H1 (cell line): ENCODE measurements around the gene ADD1. TPM values are rescaled to one million over a fixed set of nuclear protein-coding genes. Genes with fewer than 3 reads are reported as not detected.

Experiments used
- CTCF ChIA-PET: fragments of 300-600 bp; sonication (Branson Sonifier 250); formaldehyde crosslinking; loops from one replicate; lab custom pipeline; 2021; ENCODE audit not compliant: partially characterized antibody; lab: Charles Lee
- POLR2A ChIA-PET: fragments of 300-600 bp; sonication (Branson Sonifier 250); formaldehyde crosslinking; loops from one replicate; lab custom pipeline; 2021; ENCODE audit warnings: inconsistent platforms; ENCODE audit not compliant: partially characterized antibody; lab: Charles Lee
- DNase-seq, 2 experiments: peaks; one replicate each; pipeline versions ENCODE4 v3.0.0 to v3.0.0-alpha.2; 2010 to 2022; ENCODE audit warnings: low spot score in 2 of 2, low read depth in 1 of 2, mixed read lengths in 1 of 2
- FAIRE-seq: peaks from 2 replicates; lab custom pipeline; 2011; peaks lifted over from hg19 to GRCh38; lab: Jason Lieb, UNC
- H2AFZ ChIP-seq: 2 replicates; pipeline ENCODE4 v1.8.1; 2012; ENCODE audit warnings: low read length, inconsistent platforms
- H2AK5ac ChIP-seq: 2 replicates; pipeline ENCODE4 v1.6.1; 2013; ENCODE audit warnings: low read depth, low read length
- H2BK120ac ChIP-seq: replicated peaks from 2 replicates; pipeline ENCODE3; 2013; ENCODE audit warnings: low read depth, low read length, inconsistent platforms
- H2BK12ac ChIP-seq: 2 replicates; pipeline ENCODE4 v1.6.1; 2013; ENCODE audit warnings: low read depth, low read length
- H2BK15ac ChIP-seq: 2 replicates; pipeline ENCODE4 v1.6.1; 2013; ENCODE audit warnings: low read length
- H2BK20ac ChIP-seq: 2 replicates; pipeline ENCODE4 v1.6.1; 2013; ENCODE audit warnings: low read length
- H2BK5ac ChIP-seq: 2 replicates; pipeline ENCODE4 v1.6.1; 2013; ENCODE audit warnings: low read depth, low read length
- H3K14ac ChIP-seq: 2 replicates; pipeline ENCODE4 v1.6.1; 2013; ENCODE audit warnings: inconsistent platforms; ENCODE audit not compliant: insufficient read length
- H3K18ac ChIP-seq: 2 replicates; pipeline ENCODE4 v1.6.1; 2013; ENCODE audit warnings: low read length; ENCODE audit errors: extremely low read depth
- H3K23ac ChIP-seq: 2 replicates; pipeline ENCODE4 v1.6.1; 2013; ENCODE audit warnings: inconsistent platforms; ENCODE audit not compliant: insufficient read length
- H3K23me2 ChIP-seq: 2 replicates; pipeline ENCODE4 v1.6.1; 2013; ENCODE audit warnings: low read depth, low read length
- H3K27ac ChIP-seq: 2 replicates; pipeline ENCODE4 v1.6.1; 2011; ENCODE audit warnings: low read depth, low read length, inconsistent platforms
- H3K27me3 ChIP-seq, 4 experiments: replicated peaks in 1 of 4; 1 replicate in 1 of 4; 2 replicates in 3 of 4; pipeline versions ENCODE4 v1.6.1 to v1.8.1; 2011 to 2013; ENCODE audit warnings: low read length in 3 of 4, mild to moderate bottlenecking in 3 of 4, inconsistent platforms in 2 of 4, mixed read lengths in 2 of 4, moderate library complexity in 1 of 4; ENCODE audit not compliant: control insufficient read depth in 3 of 4, insufficient read depth in 3 of 4; ENCODE audit errors: extremely low read depth in 1 of 4
- H3K36me3 ChIP-seq, 4 experiments: 2 replicates each; pipeline versions ENCODE4 v1.6.1 to v1.8.1; 2011 to 2013; ENCODE audit warnings: mild to moderate bottlenecking in 4 of 4, low read length in 3 of 4, moderate library complexity in 2 of 4, control low read depth in 1 of 4, inconsistent platforms in 1 of 4; ENCODE audit not compliant: insufficient read depth in 4 of 4, control insufficient read depth in 2 of 4
- H3K4ac ChIP-seq: replicated peaks from 2 replicates; pipeline ENCODE3; 2013; ENCODE audit warnings: low read length, low read depth, mixed read lengths, inconsistent platforms; ENCODE audit not compliant: insufficient read length
- H3K4me1 ChIP-seq, 4 experiments: replicated peaks in 1 of 4; 1 replicate in 1 of 4; 2 replicates in 3 of 4; pipeline versions ENCODE4 v1.6.1 to v1.8.1; 2011 to 2013; ENCODE audit warnings: low read length in 3 of 4, inconsistent platforms in 2 of 4, mixed read lengths in 1 of 4; ENCODE audit not compliant: insufficient read depth in 4 of 4, control insufficient read depth in 3 of 4
- H3K4me2 ChIP-seq, 2 experiments: 2 replicates each; pipeline versions ENCODE4 v1.6.1 to v1.8.1; 2011 to 2013; ENCODE audit warnings: low read depth in 2 of 2, low read length in 2 of 2, control low read depth in 1 of 2, inconsistent platforms in 1 of 2, mild to moderate bottlenecking in 1 of 2; ENCODE audit not compliant: insufficient read depth in 1 of 2
- H3K4me3 ChIP-seq, 4 experiments: fragments of 200-600, 300-600 bp in 1 of 4; sonication (generic), shearing (Covaris generic), sonication (Bioruptor Twin) in 1 of 4; 2 replicates each; pipeline versions ENCODE4 v1.5.1 to v1.8.1; 2011 to 2016; ENCODE audit warnings: low read length in 4 of 4, low read depth in 3 of 4, control low read depth in 2 of 4, inconsistent platforms in 2 of 4, mild to moderate bottlenecking in 2 of 4, mixed read lengths in 1 of 4, moderate library complexity in 1 of 4; ENCODE audit not compliant: insufficient read depth in 2 of 4; ENCODE audit errors: extremely low read depth in 1 of 4
- H3K56ac ChIP-seq: replicated peaks from 2 replicates; pipeline ENCODE3; 2013; ENCODE audit warnings: low read depth, mild to moderate bottlenecking, mixed read lengths, low read length, inconsistent platforms; ENCODE audit not compliant: insufficient read length
- H3K79me1 ChIP-seq: 2 replicates; pipeline ENCODE4 v1.6.1; 2013; ENCODE audit warnings: low read depth, low read length, control low read depth
- H3K79me2 ChIP-seq, 2 experiments: 2 replicates each; pipeline versions ENCODE4 v1.6.1 to v1.8.1; 2012 to 2013; ENCODE audit warnings: low read length in 2 of 2, mild to moderate bottlenecking in 2 of 2, inconsistent platforms in 1 of 2; ENCODE audit not compliant: insufficient read depth in 2 of 2, control insufficient read depth in 1 of 2
- H3K9ac ChIP-seq, 4 experiments: replicated peaks in 1 of 4; 1 replicate in 1 of 4; 2 replicates in 3 of 4; pipeline versions ENCODE4 v1.6.1 to v1.8.1; 2011 to 2013; ENCODE audit warnings: low read depth in 3 of 4, low read length in 3 of 4, control low read depth in 2 of 4, mild to moderate bottlenecking in 2 of 4, moderate library complexity in 2 of 4, inconsistent platforms in 1 of 4; ENCODE audit errors: extremely low read depth in 1 of 4
- H3K9me3 ChIP-seq, 2 experiments: 2 replicates each; pipeline versions ENCODE4 v1.6.1 to v1.8.1; 2012 to 2013; ENCODE audit warnings: mild to moderate bottlenecking in 2 of 2, moderate library complexity in 2 of 2, control low read depth in 1 of 2, inconsistent platforms in 1 of 2, low read depth in 1 of 2, low read length in 1 of 2, mixed read lengths in 1 of 2; ENCODE audit not compliant: insufficient read depth in 2 of 2
- H4K20me1 ChIP-seq, 2 experiments: replicated peaks in 1 of 2; 2 replicates each; pipeline versions ENCODE3 to v1.8.1; 2011 to 2013; ENCODE audit warnings: inconsistent platforms in 2 of 2, low read length in 2 of 2, mild to moderate bottlenecking in 1 of 2; ENCODE audit not compliant: insufficient read depth in 2 of 2, control insufficient read depth in 1 of 2
- H4K5ac ChIP-seq: 2 replicates; pipeline ENCODE4 v1.6.1; 2013; ENCODE audit warnings: low read length, low read depth, mixed read lengths, inconsistent platforms; ENCODE audit not compliant: insufficient read length
- H4K8ac ChIP-seq: 2 replicates; pipeline ENCODE4 v1.8.0; 2013; ENCODE audit warnings: mild to moderate bottlenecking, moderate library complexity, low read length, inconsistent platforms; ENCODE audit not compliant: insufficient read depth; ENCODE audit errors: extremely low read depth
- H4K91ac ChIP-seq: replicated peaks from 2 replicates; pipeline ENCODE3; 2013; ENCODE audit warnings: low read length, mixed read lengths, inconsistent platforms; ENCODE audit not compliant: insufficient read length
- CBX8 ChIP-seq: fragments of 300-800, 300-1000 bp; sonication (generic); IDR thresholded peaks from 2 replicates; pipeline ENCODE4 v1.7.1; 2016; ENCODE audit warnings: low read depth, low read length, borderline replicate concordance
- CHD1 ChIP-seq: IDR thresholded peaks from 2 replicates; pipeline ENCODE4 v1.6.1; 2012; ENCODE audit warnings: low read depth, low read length, improper control_type of control experiment
- CTBP2 ChIP-seq: IDR thresholded peaks from 2 replicates; pipeline ENCODE4 v1.7.0; 2011; ENCODE audit warnings: borderline replicate concordance, mild to moderate bottlenecking, moderate library complexity, mixed read lengths, low read length; ENCODE audit not compliant: insufficient read depth, insufficient read length
- JUND ChIP-seq: IDR thresholded peaks from 2 replicates; pipeline ENCODE4 v1.6.1; 2011; ENCODE audit warnings: mild to moderate bottlenecking, improper control_type of control experiment, low read length
- MAX ChIP-seq: IDR thresholded peaks from 2 replicates; pipeline ENCODE4 v1.6.1; 2012; ENCODE audit warnings: inconsistent platforms
- RBBP5 ChIP-seq: IDR thresholded peaks from 2 replicates; pipeline ENCODE4 v1.7.1; 2012; ENCODE audit warnings: low read depth, mild to moderate bottlenecking, inconsistent platforms, low read length, moderate library complexity, borderline replicate concordance
- SIN3A ChIP-seq, 2 experiments: IDR thresholded peaks in 1 of 2; conservative IDR thresholded peaks in 1 of 2; 2 replicates each; pipeline ENCODE4 v1.6.1; 2011 to 2012; ENCODE audit warnings: low read length in 2 of 2, improper control_type of control experiment in 1 of 2, low read depth in 1 of 2, mild to moderate bottlenecking in 1 of 2
- SUZ12 ChIP-seq: fragments of 200-600 bp; sonication (generic); IDR thresholded peaks from 2 replicates; pipeline ENCODE4 v1.6.1; 2012; ENCODE audit warnings: mild to moderate bottlenecking, inconsistent platforms, low read length, moderate library complexity, mixed read lengths
- TAF1 ChIP-seq: IDR thresholded peaks from 2 replicates; pipeline ENCODE4 v1.6.1; 2011; ENCODE audit warnings: mild to moderate bottlenecking, low read depth, low read length
- USF2 ChIP-seq: IDR thresholded peaks from 2 replicates; pipeline ENCODE4 v1.6.1; 2011; ENCODE audit warnings: low read length, improper control_type of control experiment
- WGBS, 2 experiments: shearing (Covaris generic) in 1 of 2; methylation state at CpG; one replicate each; pipeline versions ENCODE4 v1.1.6 to v1.1.7; 2013 to 2015; ENCODE audit warnings: low lambda C conversion rate in 2 of 2, mixed read lengths in 2 of 2, inconsistent platforms in 1 of 2, low coverage in 1 of 2, missing lambda C conversion rate in 1 of 2; ENCODE audit not compliant: insufficient replicate concordance in 2 of 2, insufficient coverage in 1 of 2, insufficient read length in 1 of 2; ENCODE audit errors: extremely low coverage in 1 of 2, missing lambda C conversion rate in 1 of 2; 5-methylcytosine and 5-hydroxymethylcytosine counted together
- polyA plus RNA-seq, 7 experiments: library from polyadenylated mRNA; depleted of rRNA in 3 of 7; stranded (reverse) in 5 of 7; unstranded in 2 of 7; fragments of >200 nt in 5 of 7; fragments of 200-250 nt in 2 of 7; gene quantifications; 1 replicate in 5 of 7; 2 replicates in 1 of 7; 4 replicates in 1 of 7; pipeline versions ENCODE4 v1.2.1 to v1.2.3, GENCODE V29; 2011 to 2013; ENCODE audit warnings: missing spikeins in 2 of 7, mixed read lengths in 2 of 7
- total RNA-seq: library from RNA; stranded (reverse); fragmentation: NEBNext Ultra II Directional; extraction: Animal tissue kit (Norgen Biotek cat#: 25700); gene quantifications from 2 replicates; pipeline ENCODE4 v1.2.1, GENCODE V29; 2021
- TF ChIP-seq, protein P1 (sequence below): IDR thresholded peaks from 2 replicates; pipeline ENCODE4 v1.6.1; 2011; ENCODE audit warnings: low read depth, mild to moderate bottlenecking, low read length; ENCODE audit not compliant: insufficient read depth

Gene ADD1
- total and polyA plus RNA-seq, 2 of the 8 experiments (the other 6 are each of a cell fraction or from before 2014, with no cell fraction given), result 113 to 143 TPM

- H4K8ac ChIP-seq, result no peak overlapping the region
- H4K91ac ChIP-seq, result no peak overlapping the region
- no peak overlapping the region for H2BK15ac ChIP-seq
- H3K23me2 ChIP-seq, result no peaks in the 10 kb centered on the region
- H3K9ac ChIP-seq, result no peak overlapping the region
- DNase-seq, result no peak
- no peak overlapping the region for H2BK120ac ChIP-seq
- H3K9me3 ChIP-seq, result no peaks in the 10 kb centered on the region
- peaks cover 0 to 5% of the 10 kb centered on the region in 2 experiments; a peak in 1 of 4 replicates for H3K79me2 ChIP-seq
- CTCF ChIA-PET, result interaction anchor here (1.6 kb wide), 1 partner anchor 15 kb away, joined by 5 read pairs; no protein-coding TSS in a partner anchor
- no peak overlapping the region for H2AK5ac ChIP-seq
- H3K4me1 ChIP-seq, result peaks cover 0 to 7% (median 5%) of the 10 kb centered on the region in 4 experiments; a peak in 5 of 7 replicates
- H3K56ac ChIP-seq, result no peak overlapping the region
- H3K27ac ChIP-seq, result no peak overlapping the region
- peaks cover 5% of the 10 kb centered on the region; the same call in 1 of the 2 replicates for H3K79me1 ChIP-seq
- H4K5ac ChIP-seq, result no peak overlapping the region
- no peaks in the 10 kb centered on the region for H3K27me3 ChIP-seq
- H3K4me3 ChIP-seq, result no peak overlapping the region
- no peak overlapping the region for H2AFZ ChIP-seq
- H3K23ac ChIP-seq, result no peak overlapping the region
- H2BK5ac ChIP-seq, result no peak overlapping the region
- H3K18ac ChIP-seq, result no peak overlapping the region
- 90% methylated on average over 24 of the region's 24 CpGs; no CpG with 5 or more reads in 1 of the 2 experiments for WGBS, 2 experiments
- no peak overlapping the region for H2BK20ac ChIP-seq
- H3K4me2 ChIP-seq, result no peak overlapping the region
- H3K14ac ChIP-seq, result no peak overlapping the region
- no peak for FAIRE-seq
- no peak overlapping the region for H3K4ac ChIP-seq
- peaks cover 0 to 21% of the 10 kb centered on the region in 2 experiments for H4K20me1 ChIP-seq
- H3K36me3 ChIP-seq, result peaks cover 0 to 40% (median 33%) of the 10 kb centered on the region in 4 experiments; a peak in 7 of 8 replicates
- H2BK12ac ChIP-seq, result no peak overlapping the region
- POLR2A ChIA-PET, result interaction anchor here (0.9 to 1.7 kb wide), 3 partner anchors 12 to 24 kb away, joined by 3 to 14 read pairs (median 4); partner anchors contain the start of gene ADD1
- TF ChIP-seq USF2, result no peak
- TF ChIP-seq, protein P1, sequence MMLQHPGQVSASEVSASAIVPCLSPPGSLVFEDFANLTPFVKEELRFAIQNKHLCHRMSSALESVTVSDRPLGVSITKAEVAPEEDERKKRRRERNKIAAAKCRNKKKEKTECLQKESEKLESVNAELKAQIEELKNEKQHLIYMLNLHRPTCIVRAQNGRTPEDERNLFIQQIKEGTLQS, result no peak
- no peak for TF ChIP-seq TAF1
- TF ChIP-seq SIN3A (conservative IDR thresholded peaks at IDR 0.05 in 1 of 2, IDR thresholded peaks at IDR 0.05 in 1 of 2; ENCODE audit: low read depth in 1 of 2, low read length in 2 of 2), result no peak
- no peak for TF ChIP-seq SUZ12
- no peak for TF ChIP-seq JUND
- TF ChIP-seq CTBP2, result no peak
- no peak for TF ChIP-seq MAX
- TF ChIP-seq CBX8, result no peak
- no peak for TF ChIP-seq RBBP5
- TF ChIP-seq CHD1, result no peak
Measured at GRCh38 chr4:2824329-2824835, 19.3 kb upstream of the ADD1 start.
